ENCODE data around the gene KITLG.
A peak's percentile ranks its signal among the peaks of the same experiment; 100 is the strongest.
"Not testable (repeated sequence)": the region's sequence is repeated elsewhere in the genome, so short reads cannot be mapped to it uniquely, and the experiment has no call there.

Gene KITLG

GRCh38 chr12:88496429-88496828 lies 83.8 kb downstream of the KITLG start:
- DNase-seq (ENCODE audit: low spot score), result peak; percentile 89

- peak; percentile 90 for DNase-seq (ENCODE audit: low spot score)
Measured at GRCh38 chr12:88495031-88495430, 85.2 kb downstream of the KITLG start.

GRCh38 chr12:88494520-88494919 lies 85.8 kb downstream of the KITLG start:
- peak; percentile 93 for DNase-seq (ENCODE audit: low spot score)

GRCh38 chr12:88493636-88494035 lies 86.6 kb downstream of the KITLG start:
- DNase-seq (ENCODE audit: low spot score), result no peak

GRCh38 chr12:88490425-88490824 lies 89.8 kb downstream of the KITLG start:
- no peak for DNase-seq (ENCODE audit: low spot score)

GRCh38 chr12:88472775-88473174 lies 107.5 kb downstream of the KITLG start:
- DNase-seq (ENCODE audit: low spot score), result no peak

GRCh38 chr12:88472248-88472647 lies 108.0 kb downstream of the KITLG start:
- DNase-seq (ENCODE audit: low spot score), result no peak

- DNase-seq (ENCODE audit: low spot score), result no peak
Measured at GRCh38 chr12:88471331-88472045, 108.8 kb downstream of the KITLG start.

- no peak for DNase-seq (ENCODE audit: low spot score)
Measured at GRCh38 chr12:88469154-88469553, 111.1 kb downstream of the KITLG start.

- no peak for DNase-seq (ENCODE audit: low spot score)
Measured at GRCh38 chr12:88468581-88468980, 111.7 kb downstream of the KITLG start.

GRCh38 chr12:88466708-88467107 lies 113.6 kb downstream of the KITLG start:
- not testable (repeated sequence) for DNase-seq (ENCODE audit: low spot score)

GRCh38 chr12:88458327-88458726 lies 121.9 kb downstream of the KITLG start:
- no peak for DNase-seq (ENCODE audit: low spot score)

GRCh38 chr12:88453323-88453722 lies 126.9 kb downstream of the KITLG start:
- DNase-seq (ENCODE audit: low spot score), result no peak

GRCh38 chr12:88451205-88451604 lies 129.1 kb downstream of the KITLG start:
- DNase-seq (ENCODE audit: low spot score), result no peak

GRCh38 chr12:88450136-88450535 lies 130.1 kb downstream of the KITLG start:
- DNase-seq (ENCODE audit: low spot score), result no peak

GRCh38 chr12:88448337-88448915 lies 131.8 kb downstream of the KITLG start:
- peak; percentile 15 for DNase-seq (ENCODE audit: low spot score)

GRCh38 chr12:88445705-88446394 lies 134.4 kb downstream of the KITLG start:
- DNase-seq (ENCODE audit: low spot score), result no peak

GRCh38 chr12:88444481-88444880 lies 135.8 kb downstream of the KITLG start:
- DNase-seq (ENCODE audit: low spot score), result peak; percentile 91

Small RNA genes within 50 kb of the gene (small RNA-seq; reads per million reads assigned to genes)
- gene RNU1-117P, result 0.39 to 0.84 reads per million in 2 experiments
